ENCODE results near the gene ARRB1. TPM values are rescaled to one million over a fixed set of nuclear protein-coding genes. Genes with fewer than 3 reads are reported as not detected.

The ARRB1 gene
- total RNA-seq, 2 donors from 2014 or later = 41.7 to 128 TPM

- Histone ChIP-seq H3K4me1 (ENCODE audit: control insufficient read depth, insufficient read depth, low read length) (peaks cover 4% of the 10 kb centered on the region), H3K9me3 (ENCODE audit: control insufficient read depth, low read length) (no peaks in the 10 kb centered on the region), H3K27ac (ENCODE audit: low read depth, low read length) (no peak overlapping the region), H3K4me3 (ENCODE audit: low read length) (no peak overlapping the region), H3K27me3 (ENCODE audit: control insufficient read depth, insufficient read depth, low read length, poor library complexity, severe bottlenecking) (peaks cover 72% of the 10 kb centered on the region), H3K36me3 (ENCODE audit: control insufficient read depth, insufficient read depth, low read length) (no peaks in the 10 kb centered on the region), H3K9ac (ENCODE audit: extremely low read depth, low read length, poor library complexity, severe bottlenecking) (no peak overlapping the region)
- peaks cover 67% of the 10 kb centered on the region for H3K27me3 Mint-ChIP-seq (ENCODE audit: insufficient read depth)
- DNase-seq = peak; percentile 44
- H3K36me3 Mint-ChIP-seq (ENCODE audit: low read depth) = no peaks in the 10 kb centered on the region
- 89 to 100% methylated on average over 2 to 16 of the region's 16 CpGs for WGBS, 2 experiments (ENCODE audit: insufficient coverage in 1 of 2, insufficient read length in 1 of 2)
- H3K4me1 Mint-ChIP-seq = peaks cover 4% of the 10 kb centered on the region
- no peaks in the 10 kb centered on the region for H3K9me3 Mint-ChIP-seq
- H3K27ac Mint-ChIP-seq = no peak overlapping the region
- H3K4me3 Mint-ChIP-seq = peak overlapping the region; percentile 48
- TF ChIP-seq, protein P1, sequence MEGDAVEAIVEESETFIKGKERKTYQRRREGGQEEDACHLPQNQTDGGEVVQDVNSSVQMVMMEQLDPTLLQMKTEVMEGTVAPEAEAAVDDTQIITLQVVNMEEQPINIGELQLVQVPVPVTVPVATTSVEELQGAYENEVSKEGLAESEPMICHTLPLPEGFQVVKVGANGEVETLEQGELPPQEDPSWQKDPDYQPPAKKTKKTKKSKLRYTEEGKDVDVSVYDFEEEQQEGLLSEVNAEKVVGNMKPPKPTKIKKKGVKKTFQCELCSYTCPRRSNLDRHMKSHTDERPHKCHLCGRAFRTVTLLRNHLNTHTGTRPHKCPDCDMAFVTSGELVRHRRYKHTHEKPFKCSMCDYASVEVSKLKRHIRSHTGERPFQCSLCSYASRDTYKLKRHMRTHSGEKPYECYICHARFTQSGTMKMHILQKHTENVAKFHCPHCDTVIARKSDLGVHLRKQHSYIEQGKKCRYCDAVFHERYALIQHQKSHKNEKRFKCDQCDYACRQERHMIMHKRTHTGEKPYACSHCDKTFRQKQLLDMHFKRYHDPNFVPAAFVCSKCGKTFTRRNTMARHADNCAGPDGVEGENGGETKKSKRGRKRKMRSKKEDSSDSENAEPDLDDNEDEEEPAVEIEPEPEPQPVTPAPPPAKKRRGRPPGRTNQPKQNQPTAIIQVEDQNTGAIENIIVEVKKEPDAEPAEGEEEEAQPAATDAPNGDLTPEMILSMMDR (conservative IDR thresholded peaks at IDR 0.05) = no peak
These were observed 108.5 kb downstream of the ARRB1 start for GRCh38 chr11:75242722-75243600.

- H3K4me3 Mint-ChIP-seq = peak overlapping the region; percentile 48
- H3K27ac ChIP-seq (ENCODE audit: low read depth, low read length) = no peak overlapping the region
- H3K4me1 Mint-ChIP-seq = peaks cover 4% of the 10 kb centered on the region
- H3K36me3 ChIP-seq (ENCODE audit: control insufficient read depth, insufficient read depth, low read length) = no peaks in the 10 kb centered on the region
- no peaks in the 10 kb centered on the region for H3K9me3 ChIP-seq (ENCODE audit: control insufficient read depth, low read length)
- no peak overlapping the region for H3K4me3 ChIP-seq (ENCODE audit: low read length)
- peaks cover 4% of the 10 kb centered on the region for H3K4me1 ChIP-seq (ENCODE audit: control insufficient read depth, insufficient read depth, low read length)
- no peaks in the 10 kb centered on the region for H3K9me3 Mint-ChIP-seq
- WGBS, 2 experiments (ENCODE audit: insufficient coverage in 1 of 2, insufficient read length in 1 of 2) = 10 to 13% methylated on average over 31 to 72 of the region's 72 CpGs
- H3K9ac ChIP-seq (ENCODE audit: extremely low read depth, low read length, poor library complexity, severe bottlenecking) = no peak overlapping the region
- H3K36me3 Mint-ChIP-seq (ENCODE audit: low read depth) = no peaks in the 10 kb centered on the region
- H3K27ac Mint-ChIP-seq = no peak overlapping the region
- peaks cover 81% of the 10 kb centered on the region for H3K27me3 ChIP-seq (ENCODE audit: control insufficient read depth, insufficient read depth, low read length, poor library complexity, severe bottlenecking)
- no peak for DNase-seq
- H3K27me3 Mint-ChIP-seq (ENCODE audit: insufficient read depth) = peaks cover 76% of the 10 kb centered on the region
- TF ChIP-seq, protein P1 (conservative IDR thresholded peaks at IDR 0.05) = no peak
These were observed 109.4 kb downstream of the ARRB1 start for GRCh38 chr11:75241906-75242644.

DNA sequence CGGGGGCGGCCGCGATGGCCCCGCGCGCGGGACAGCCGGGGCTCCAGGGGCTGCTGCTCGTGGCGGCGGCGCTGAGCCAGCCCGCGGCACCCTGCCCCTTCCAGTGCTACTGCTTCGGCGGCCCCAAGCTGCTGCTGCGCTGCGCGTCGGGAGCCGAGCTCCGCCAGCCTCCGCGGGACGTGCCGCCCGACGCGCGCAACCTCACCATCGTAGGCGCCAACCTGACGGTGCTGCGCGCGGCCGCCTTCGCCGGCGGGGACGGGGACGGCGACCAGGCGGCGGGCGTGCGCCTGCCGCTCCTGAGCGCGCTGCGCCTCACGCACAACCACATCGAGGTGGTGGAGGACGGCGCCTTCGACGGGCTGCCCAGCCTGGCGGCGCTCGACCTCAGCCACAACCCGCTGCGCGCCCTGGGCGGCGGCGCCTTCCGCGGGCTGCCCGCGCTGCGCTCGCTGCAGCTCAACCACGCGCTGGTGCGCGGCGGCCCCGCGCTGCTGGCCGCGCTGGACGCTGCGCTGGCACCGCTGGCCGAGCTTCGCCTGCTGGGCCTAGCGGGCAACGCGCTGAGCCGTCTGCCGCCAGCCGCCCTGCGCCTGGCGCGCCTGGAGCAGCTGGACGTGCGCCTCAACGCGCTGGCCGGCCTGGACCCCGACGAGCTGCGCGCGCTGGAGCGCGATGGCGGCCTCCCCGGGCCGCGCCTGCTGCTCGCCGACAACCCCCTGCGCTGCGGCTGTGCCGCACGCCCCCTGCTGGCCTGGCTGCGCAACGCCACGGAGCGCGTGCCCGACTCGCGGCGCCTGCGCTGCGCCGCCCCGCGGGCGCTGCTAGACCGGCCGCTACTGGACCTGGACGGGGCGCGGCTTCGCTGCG is 110.2 kb downstream of the ARRB1 start:
- Histone ChIP-seq H3K9ac (ENCODE audit: extremely low read depth, low read length, poor library complexity, severe bottlenecking) (no peak overlapping the region), H3K9me3 (ENCODE audit: control insufficient read depth, low read length) (no peaks in the 10 kb centered on the region), H3K4me3 (ENCODE audit: low read length) (peak overlapping the region; percentile 45), H3K27me3 (ENCODE audit: control insufficient read depth, insufficient read depth, low read length, poor library complexity, severe bottlenecking) (peaks cover 81% of the 10 kb centered on the region), H3K4me1 (ENCODE audit: control insufficient read depth, insufficient read depth, low read length) (peaks cover 4% of the 10 kb centered on the region), H3K27ac (ENCODE audit: low read depth, low read length) (no peak overlapping the region), H3K36me3 (ENCODE audit: control insufficient read depth, insufficient read depth, low read length) (no peaks in the 10 kb centered on the region)
- 1% methylated on average over 27 to 140 of the region's 140 CpGs for WGBS, 2 experiments (ENCODE audit: insufficient coverage in 1 of 2, insufficient read length in 1 of 2)
- peak; percentile 97 for DNase-seq
- Mint-ChIP-seq H3K27ac (no peak overlapping the region), H3K27me3 (ENCODE audit: insufficient read depth) (peaks cover 74% of the 10 kb centered on the region), H3K4me3 (peak overlapping the region; percentile 54), H3K36me3 (ENCODE audit: low read depth) (no peaks in the 10 kb centered on the region), H3K4me1 (peaks cover 4% of the 10 kb centered on the region), H3K9me3 (no peaks in the 10 kb centered on the region)
- TF ChIP-seq, protein P1 (conservative IDR thresholded peaks at IDR 0.05) = peak; percentile 94

Measured in endodermal cell (in vitro differentiated cells).